Measurements from ENCODE around the gene LCN15. TPM values are rescaled to one million over a fixed set of nuclear protein-coding genes. Genes with fewer than 3 reads are reported as not detected.

LCN15 gene
- total RNA-seq, 2 experiments from 2014 or later, result not detected

- Mint-ChIP-seq H3K4me3 (peak overlapping the region; percentile 97), H3K36me3 (ENCODE audit: low read depth) (peaks cover 49% of the 10 kb centered on the region), H3K9me3 (no peaks in the 10 kb centered on the region), H3K27ac (peak overlapping the region; percentile 92), H3K27me3 (peaks cover 7% of the 10 kb centered on the region), H3K4me1 (ENCODE audit: low read depth) (peaks cover 24% of the 10 kb centered on the region)
- intact Hi-C loops (cut with DNase I, micrococcal nuclease), result loop anchor here (2.0 to 5.0 kb wide), 2 partner anchors 26 to 179 kb away; partner anchors contain the start of gene NOTCH1 (in 1 of the 2)
- DNase-seq (peak in 10 of 14 experiments; percentile 20 to 78 (median 42)), ATAC-seq (ENCODE audit: poor library complexity) (peak; percentile 54)
- no peaks in the 10 kb centered on the region for H3K9me3 ChIP-seq (ENCODE audit: control insufficient read depth in 1 of 2, insufficient read depth in 1 of 2, low read length in 2 of 2)
- ChIA-PET POLR2A (interaction anchor here (0.7 to 1.8 kb wide), 7 partner anchors 10 to 768 kb away, joined by 3 to 12 read pairs (median 3); partner anchors contain the start of gene RABL6), CTCF (interaction anchor here (0.6 to 2.6 kb wide), 7 partner anchors 11 to 364 kb away, joined by 3 to 13 read pairs (median 4); partner anchors contain the start of genes AJM1, DNLZ and FBXW5)
- peak; percentile 35 for TF ChIP-seq CTCF (IDR thresholded peaks at IDR 0.05)
- peaks cover 49% of the 10 kb centered on the region for H3K36me3 ChIP-seq (ENCODE audit: insufficient read depth, low read length)
- H3K4me1 ChIP-seq (ENCODE audit: insufficient read depth, low read length), result peaks cover 40% of the 10 kb centered on the region
- no peaks in the 10 kb centered on the region for H3K27me3 ChIP-seq (ENCODE audit: control insufficient read depth in 1 of 2, insufficient read depth in 2 of 2, low read length in 2 of 2)
- H3K4me3 ChIP-seq (ENCODE audit: low read length), result peak overlapping the region; percentile 94
- H3K27ac ChIP-seq (ENCODE audit: low read depth in 1 of 2, low read length in 2 of 2), result no peak overlapping the region
Measured at GRCh38 chr9:136726631-136727191, 37.6 kb downstream of the LCN15 start.

GRCh38 chr9:136726118-136726517 lies 38.2 kb downstream of the LCN15 start:
- Mint-ChIP-seq H3K27me3 (peaks cover 7% of the 10 kb centered on the region), H3K9me3 (no peaks in the 10 kb centered on the region), H3K4me3 (peak overlapping the region; percentile 97), H3K36me3 (ENCODE audit: low read depth) (peaks cover 52% of the 10 kb centered on the region), H3K27ac (peak overlapping the region; percentile 92), H3K4me1 (ENCODE audit: low read depth) (peaks cover 24% of the 10 kb centered on the region)
- intact Hi-C loops (cut with DNase I, micrococcal nuclease), result loop anchor here (2.0 to 5.0 kb wide), 2 partner anchors 25 to 179 kb away; partner anchors contain the start of gene NOTCH1 (in 1 of the 2)
- CTCF ChIA-PET, result interaction anchor here (1.2 to 2.4 kb wide), 3 partner anchors 10 to 24 kb away, joined by 3 to 13 read pairs (median 4); no protein-coding TSS in a partner anchor
- Histone ChIP-seq H3K9me3 (ENCODE audit: control insufficient read depth in 1 of 2, insufficient read depth in 1 of 2, low read length in 2 of 2) (no peaks in the 10 kb centered on the region), H3K4me1 (ENCODE audit: insufficient read depth, low read length) (peaks cover 40% of the 10 kb centered on the region), H3K4me3 (ENCODE audit: low read length) (no peak overlapping the region), H3K27me3 (ENCODE audit: control insufficient read depth in 1 of 2, insufficient read depth in 2 of 2, low read length in 2 of 2) (no peaks in the 10 kb centered on the region), H3K36me3 (ENCODE audit: insufficient read depth, low read length) (peaks cover 54% of the 10 kb centered on the region), H3K27ac (ENCODE audit: low read depth in 1 of 2, low read length in 2 of 2) (no peak overlapping the region)
- POLR2A ChIA-PET, result interaction anchor here (1.2 to 1.3 kb wide), 3 partner anchors 10 to 309 kb away, joined by 3 read pairs; no protein-coding TSS in a partner anchor
- no peak for DNase-seq
- TF ChIP-seq CTCF (IDR thresholded peaks at IDR 0.05), result no peak
- ATAC-seq (ENCODE audit: poor library complexity), result no peak

GRCh38 chr9:136725612-136726011 lies 38.7 kb downstream of the LCN15 start:
- POLR2A ChIA-PET, result no interaction called here
- peaks cover 7% of the 10 kb centered on the region for H3K27me3 Mint-ChIP-seq
- intact Hi-C loops (cut with DNase I, micrococcal nuclease), result loop anchor here (2.0 to 5.0 kb wide), 2 partner anchors 25 to 178 kb away; partner anchors contain the start of gene NOTCH1 (in 1 of the 2)
- Histone ChIP-seq H3K4me3 (ENCODE audit: low read length) (no peak overlapping the region), H3K36me3 (ENCODE audit: insufficient read depth, low read length) (peaks cover 54% of the 10 kb centered on the region), H3K27me3 (ENCODE audit: control insufficient read depth in 1 of 2, insufficient read depth in 2 of 2, low read length in 2 of 2) (no peaks in the 10 kb centered on the region), H3K9me3 (ENCODE audit: control insufficient read depth in 1 of 2, insufficient read depth in 1 of 2, low read length in 2 of 2) (no peaks in the 10 kb centered on the region), H3K4me1 (ENCODE audit: insufficient read depth, low read length) (peaks cover 40% of the 10 kb centered on the region), H3K27ac (ENCODE audit: low read depth in 1 of 2, low read length in 2 of 2) (no peak overlapping the region)
- H3K36me3 Mint-ChIP-seq (ENCODE audit: low read depth), result peaks cover 54% of the 10 kb centered on the region
- no peak overlapping the region for H3K27ac Mint-ChIP-seq
- H3K4me1 Mint-ChIP-seq (ENCODE audit: low read depth), result peaks cover 24% of the 10 kb centered on the region
- CTCF ChIA-PET, result no interaction called here
- DNase-seq (no peak), ATAC-seq (ENCODE audit: poor library complexity) (no peak)
- peak overlapping the region; percentile 42 for H3K4me3 Mint-ChIP-seq
- TF ChIP-seq CTCF (IDR thresholded peaks at IDR 0.05), result no peak
- no peaks in the 10 kb centered on the region for H3K9me3 Mint-ChIP-seq
